HTR-8/SVneo (cell line): Measurements from ENCODE around the gene CLEC4F.
"Not testable (repeated sequence)": the region's sequence is repeated elsewhere in the genome, so short reads cannot be mapped to it uniquely, and the experiment has no call there.

ENCODE experiments used
- DNase-seq: peaks from one replicate; pipeline ENCODE4 v3.0.0; 2011; ENCODE audit warnings: low spot score, mixed read lengths; ENCODE audit not compliant: insufficient read length
- FAIRE-seq: peaks from 2 replicates; lab custom pipeline; 2011; peaks lifted over from hg19 to GRCh38; lab: Jason Lieb, UNC

The CLEC4F gene

DNA sequence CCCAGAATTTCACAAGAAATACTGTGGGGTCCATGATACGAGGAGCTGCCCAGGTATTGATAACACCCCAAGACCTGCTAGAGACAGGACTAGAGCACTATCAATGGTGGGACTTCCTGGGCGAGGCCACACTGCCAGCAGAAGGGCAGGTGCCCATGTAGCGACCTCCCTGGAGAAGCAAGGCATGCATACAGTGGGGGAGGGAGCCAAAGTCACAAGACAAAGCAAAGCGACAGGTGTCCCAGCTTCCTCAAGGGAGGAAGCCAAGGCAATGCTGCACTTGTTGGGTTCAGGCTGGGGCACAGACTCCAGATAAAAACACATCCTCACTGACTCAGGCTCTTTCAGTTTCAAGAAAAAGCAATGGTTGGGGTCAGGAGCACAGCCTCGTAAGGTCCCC lies 7.7 kb upstream of the CLEC4F start:
- no peak for DNase-seq
- no peak for FAIRE-seq

DNA sequence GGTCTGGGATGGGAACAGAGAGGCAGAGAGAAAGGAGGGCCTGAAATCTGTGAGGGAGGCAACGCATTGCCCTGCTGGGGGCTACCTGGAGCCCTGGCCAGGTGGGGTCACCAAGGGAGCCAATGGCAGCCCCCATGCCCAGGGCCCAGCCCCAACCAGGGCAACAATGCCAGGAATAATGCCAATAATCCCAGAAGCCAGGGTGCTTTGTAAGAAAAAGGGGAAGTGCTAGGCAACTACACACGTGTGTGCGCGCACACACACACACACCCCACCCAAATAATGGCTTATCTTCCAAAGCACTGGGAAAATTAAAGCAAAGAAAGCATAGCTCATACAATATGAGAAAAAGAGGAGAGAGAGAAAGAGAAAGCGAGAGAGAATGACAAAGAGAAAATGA lies 7.0 kb upstream of the CLEC4F start:
- FAIRE-seq (no peak), DNase-seq (no peak)

DNA sequence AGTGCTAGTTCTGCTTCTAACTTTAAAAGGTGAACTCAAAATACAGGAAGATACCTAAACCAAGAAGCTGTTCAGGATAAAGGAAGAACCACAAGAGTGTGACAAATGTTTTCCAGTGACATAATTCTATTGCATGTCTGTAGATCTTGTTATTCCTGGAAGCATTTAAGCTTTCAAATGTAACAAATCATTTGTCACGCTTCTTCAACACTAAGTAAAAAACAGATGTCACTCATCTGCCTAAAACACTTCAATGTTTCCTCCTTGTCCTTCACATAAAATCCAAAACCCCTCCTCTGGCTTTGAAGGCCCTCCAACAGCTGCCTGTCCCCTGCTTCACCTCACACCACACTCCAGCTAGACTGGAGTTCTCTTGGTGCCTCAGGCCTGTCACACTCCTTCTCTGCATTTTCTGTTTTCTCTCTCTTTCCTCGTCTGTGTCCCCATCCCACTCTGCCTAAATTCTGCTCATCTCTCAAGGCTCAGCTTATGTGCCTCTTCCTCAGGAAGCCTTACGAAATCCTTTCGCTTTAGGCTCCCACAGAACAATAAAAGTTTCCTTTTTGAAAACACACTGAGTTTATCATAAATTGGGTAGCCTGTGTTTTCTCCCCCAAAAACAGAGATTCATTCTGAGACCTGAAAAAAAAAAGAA lies 6.4 kb upstream of the CLEC4F start:
- DNase-seq = no peak

DNA sequence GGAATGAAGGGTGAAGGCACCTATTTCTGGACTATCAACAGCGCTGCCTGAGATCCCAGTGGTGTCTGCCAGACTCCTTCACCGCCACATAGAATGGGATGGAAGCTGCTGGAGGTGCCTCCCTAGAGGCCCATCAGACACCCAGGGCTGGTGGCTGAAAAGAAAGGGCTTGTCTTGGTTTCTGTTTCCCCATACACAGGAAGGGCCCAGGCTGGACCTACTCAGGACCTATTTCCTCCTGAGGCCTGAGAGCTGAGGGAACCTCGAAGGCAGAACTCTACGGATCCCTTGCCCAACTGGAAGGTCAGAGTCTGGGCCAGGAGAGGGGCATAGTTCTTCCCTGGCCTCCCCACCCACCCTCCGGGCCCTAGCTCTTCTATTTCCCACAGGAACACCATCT lies 2.9 kb upstream of the CLEC4F start:
- FAIRE-seq (no peak), DNase-seq (no peak)

More for the DNA sequence above, 6.4 kb upstream of the CLEC4F start:
- FAIRE-seq = no peak

DNA sequence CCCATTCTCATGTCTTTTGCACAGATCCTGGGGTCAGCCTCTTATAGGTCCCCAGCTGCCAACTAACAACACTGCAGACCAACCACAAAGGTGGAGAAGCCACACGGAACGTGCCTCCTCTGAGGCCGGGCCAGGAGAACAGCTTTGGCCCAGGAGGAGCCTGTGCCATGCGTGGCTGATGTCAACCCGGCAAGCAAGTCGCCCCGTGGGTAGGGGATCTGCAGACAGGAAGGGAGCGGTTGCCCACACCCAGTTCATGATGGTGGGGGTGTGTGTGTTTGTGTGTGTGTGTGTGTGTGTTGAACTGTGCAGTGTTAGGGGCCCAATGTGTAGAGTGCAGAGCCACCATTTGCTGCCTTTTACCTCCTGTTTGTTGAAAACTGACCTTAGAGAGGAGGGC lies 2.4 kb upstream of the CLEC4F start:
- no peak for FAIRE-seq
- no peak for DNase-seq

DNA sequence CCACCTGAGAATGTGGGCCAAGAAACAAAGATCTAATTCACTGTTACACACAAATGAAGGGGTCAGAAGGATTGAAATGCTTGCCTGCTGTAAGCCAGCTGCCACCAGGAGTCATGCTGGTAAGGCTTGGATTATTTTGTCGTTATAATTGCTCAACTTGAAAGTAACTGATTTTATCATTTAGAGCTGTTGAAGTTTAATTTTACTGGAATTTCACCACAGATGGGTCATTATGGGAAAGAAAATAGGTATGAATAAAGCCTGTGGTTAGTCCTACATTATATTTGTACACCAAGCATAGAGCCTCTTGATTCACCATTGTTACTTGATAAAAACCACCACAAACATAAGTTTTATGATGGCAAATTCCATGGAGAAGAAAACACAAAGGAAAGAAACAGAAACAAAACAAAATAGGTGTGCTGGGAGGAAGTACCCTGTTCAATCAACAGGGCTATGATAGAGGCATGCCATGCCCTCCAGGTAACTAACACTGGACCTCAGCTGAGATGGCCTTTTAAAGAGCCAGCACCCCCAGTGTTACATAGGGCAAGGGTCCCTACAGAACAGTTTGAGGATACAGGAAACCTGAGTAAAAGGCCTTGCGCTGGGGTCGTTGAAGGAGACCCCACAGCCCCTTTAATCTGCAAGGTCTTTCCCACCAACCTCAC lies 3.0 kb downstream of the CLEC4F start:
- DNase-seq = no peak
- no peak for FAIRE-seq

DNA sequence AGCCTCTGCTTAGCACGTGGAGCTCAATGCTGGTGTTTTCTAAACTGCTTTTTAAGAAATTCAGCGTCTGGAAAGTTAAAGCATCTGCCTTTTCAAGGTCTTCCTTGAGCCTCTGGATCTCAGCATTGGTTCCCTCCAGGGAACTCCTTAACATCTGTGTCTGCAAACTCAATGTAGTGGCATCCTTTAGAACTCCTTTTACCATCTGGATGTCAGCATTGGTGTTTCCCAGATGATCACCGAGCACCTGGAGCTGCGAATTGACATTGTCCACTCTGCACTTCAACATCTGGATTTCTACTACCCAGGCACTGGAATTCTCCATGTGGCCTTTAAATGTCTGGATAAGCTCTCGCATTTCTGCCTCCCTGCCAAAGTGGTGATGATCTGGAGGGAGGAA lies 3.7 kb downstream of the CLEC4F start:
- DNase-seq = no peak
- FAIRE-seq = no peak

DNA sequence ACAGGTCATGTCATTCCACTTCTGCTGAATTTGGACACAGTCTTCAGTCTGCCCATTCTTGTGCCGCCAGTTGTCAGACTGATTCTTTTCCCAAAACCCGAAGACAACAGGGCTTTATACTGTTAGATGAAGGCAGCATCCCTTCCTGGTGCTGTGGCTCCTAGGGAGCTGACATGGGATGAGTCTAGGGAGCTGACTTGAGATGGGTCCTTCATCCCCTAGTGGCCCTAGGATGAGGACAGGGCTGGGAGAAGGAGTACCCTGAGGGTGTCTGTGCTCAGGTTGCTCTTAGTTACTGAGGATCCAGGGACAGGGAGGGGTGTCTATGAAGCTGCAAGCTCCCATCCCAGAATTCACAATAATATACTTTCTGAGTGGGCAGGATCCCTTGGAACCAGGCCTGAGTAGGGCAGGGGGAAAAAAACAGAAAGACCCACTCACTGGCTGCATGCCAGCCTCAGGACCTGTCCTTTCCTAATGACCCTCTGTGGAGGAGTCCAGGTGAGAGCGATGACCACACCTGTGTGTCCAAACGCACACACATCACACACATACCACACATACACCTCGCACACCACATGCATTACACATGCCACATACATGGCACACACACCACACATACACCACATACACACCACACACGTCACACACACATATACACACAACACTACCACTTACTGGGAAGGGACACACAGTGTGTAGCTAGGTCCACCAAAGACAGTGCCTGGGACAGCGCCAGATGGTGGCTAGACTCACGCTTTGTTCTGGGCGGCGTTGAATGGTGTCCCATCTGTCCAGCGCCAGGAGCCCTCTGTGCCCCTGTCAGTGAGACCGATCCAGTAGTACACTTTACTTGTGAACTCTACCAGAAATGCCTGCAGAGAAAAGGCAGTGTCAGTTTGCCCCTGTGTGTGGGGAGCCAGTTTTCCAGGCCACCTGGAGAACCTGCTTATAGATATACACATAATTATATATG lies 11.1 kb downstream of the CLEC4F start:
- no peak for DNase-seq
- peak; percentile 86 for FAIRE-seq

DNA sequence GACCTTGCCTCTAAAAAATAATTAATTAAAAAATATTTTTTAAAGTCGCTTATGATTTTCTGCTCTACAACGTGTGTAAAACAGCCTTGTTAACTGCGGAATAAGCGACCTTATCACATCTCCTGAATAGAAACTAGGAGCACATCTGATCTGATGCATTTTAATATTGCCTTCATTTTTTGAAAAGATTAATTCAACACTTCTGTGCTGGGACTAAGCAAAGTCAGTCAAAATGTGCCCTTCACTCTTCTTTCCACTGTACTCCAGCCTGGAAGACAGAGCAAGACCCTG lies 12.6 kb downstream of the CLEC4F start:
- no peak for FAIRE-seq
- DNase-seq = no peak

DNA sequence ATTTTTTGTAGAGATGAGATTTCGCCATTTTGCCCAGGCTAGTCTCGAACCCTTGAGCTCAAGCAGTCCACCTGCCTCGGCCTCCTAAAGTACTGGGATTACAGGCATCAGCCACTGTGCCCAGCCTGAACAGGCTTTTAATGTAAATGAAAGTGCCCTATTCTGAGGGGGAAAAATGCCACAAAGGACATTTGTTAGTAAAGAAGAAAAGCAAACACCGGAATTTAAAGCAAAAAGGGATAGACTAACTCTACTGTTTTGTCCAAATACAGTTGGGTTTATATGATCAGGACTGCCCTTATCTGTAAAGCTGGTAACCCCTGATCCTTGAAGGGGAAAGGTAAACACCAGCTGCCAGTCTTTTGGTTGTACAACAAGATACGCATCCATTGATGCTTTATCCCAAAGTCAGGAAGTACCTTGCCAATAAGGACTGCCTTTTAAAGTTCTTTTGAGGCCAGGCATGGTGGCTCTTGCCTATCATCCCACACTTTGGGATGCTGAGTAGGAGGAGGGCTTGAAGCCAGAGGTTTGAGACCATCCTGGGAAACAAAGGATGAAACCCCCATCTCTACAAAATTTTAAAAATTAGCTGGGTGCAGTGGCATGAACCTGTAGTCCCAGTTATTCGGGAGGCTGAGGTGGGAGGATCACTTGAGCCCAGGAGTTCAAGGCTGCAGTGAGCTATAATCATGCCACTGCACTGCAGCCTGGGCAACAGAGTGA lies 13.1 kb downstream of the CLEC4F start:
- FAIRE-seq = no peak
- DNase-seq = no peak

DNA sequence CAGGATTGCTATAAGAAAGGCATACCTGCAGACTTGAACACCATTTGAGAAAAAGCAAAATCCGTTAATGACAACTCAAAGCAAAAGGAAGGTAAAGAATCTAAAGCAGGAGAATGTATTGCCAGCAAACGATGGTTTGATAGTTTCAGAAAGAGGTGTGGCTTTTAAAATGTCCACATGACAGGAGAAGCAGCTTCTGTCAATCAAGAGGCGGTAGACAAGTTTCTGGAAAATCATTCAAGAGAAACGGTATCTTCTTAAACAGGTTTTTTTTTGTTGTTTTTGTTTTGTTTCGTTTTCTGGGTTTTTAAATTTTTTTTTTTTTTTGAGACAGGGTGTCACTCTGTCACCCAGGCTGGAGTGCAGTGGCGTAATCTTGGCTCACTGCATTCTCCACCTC lies 13.8 kb downstream of the CLEC4F start:
- FAIRE-seq (no peak), DNase-seq (no peak)

DNA sequence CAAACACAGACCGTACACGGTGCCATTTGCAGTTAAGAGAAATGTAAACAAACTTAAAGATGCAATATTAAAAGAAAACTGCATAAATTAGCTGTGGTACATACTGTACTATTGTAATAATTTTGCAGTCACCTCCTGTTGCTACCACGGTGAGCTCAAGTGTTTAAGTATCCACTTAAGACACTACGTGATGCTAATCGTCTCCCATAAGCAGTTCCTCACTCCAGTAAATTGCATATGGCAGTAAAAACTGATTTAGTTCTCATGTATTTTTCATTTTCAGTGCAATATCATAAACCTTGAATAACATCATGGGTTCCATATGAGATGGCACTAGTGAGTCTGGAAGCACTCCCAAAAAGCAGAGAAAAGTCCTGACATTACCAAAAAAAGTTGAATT lies 14.4 kb downstream of the CLEC4F start:
- FAIRE-seq (no peak), DNase-seq (no peak)

DNA sequence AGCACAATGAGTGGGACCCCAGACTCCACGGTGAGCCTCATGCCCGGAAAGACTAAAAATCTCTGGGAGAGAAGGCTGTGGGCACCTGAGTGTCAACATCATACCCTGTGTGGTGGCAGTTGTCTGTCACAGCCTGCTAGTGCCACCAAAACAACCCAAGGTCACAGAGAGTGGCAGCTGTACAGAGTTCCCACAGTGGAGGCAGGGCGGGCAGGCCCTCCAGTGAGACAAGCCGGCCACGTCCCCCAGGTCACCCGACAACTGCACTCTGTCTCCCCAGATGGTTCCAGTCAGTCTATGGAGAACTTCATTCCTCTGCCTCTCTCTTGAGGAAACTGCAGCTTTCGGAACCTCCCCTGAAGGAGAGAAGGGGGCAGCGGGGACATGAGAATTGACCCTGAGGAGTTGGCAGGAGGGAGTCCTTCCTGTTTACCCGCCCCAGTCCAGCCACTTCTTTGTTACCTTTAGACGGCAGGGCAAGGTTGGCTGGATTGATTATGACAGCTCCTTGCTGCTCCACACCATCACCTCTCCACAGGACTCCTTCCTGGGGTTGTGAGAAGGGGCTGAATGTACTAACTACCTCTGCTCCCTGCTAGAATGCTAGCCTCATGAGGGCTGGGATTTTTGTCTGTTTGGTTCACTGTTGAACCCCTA lies 18.7 kb downstream of the CLEC4F start:
- DNase-seq = no peak
- no peak for FAIRE-seq

DNA sequence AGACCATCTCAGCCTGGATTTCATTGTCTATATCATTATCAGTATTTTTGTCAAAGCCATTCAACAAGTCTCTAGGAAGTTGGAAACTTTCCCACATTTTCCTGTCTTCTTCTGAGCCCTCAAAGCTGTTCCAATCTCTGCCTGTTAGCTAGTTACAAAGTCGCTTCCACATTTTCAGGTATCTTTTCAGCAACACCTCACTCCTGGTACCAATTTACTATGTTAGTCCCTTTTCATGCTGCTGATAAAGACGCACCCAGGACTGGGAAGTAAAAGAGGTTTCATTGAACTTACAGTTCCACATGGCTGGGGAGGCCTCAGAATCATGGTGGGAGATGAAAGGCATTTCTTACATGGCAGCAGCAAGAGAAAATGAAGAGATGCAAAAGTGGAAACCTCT lies 20.7 kb downstream of the CLEC4F start:
- FAIRE-seq = no peak

DNA sequence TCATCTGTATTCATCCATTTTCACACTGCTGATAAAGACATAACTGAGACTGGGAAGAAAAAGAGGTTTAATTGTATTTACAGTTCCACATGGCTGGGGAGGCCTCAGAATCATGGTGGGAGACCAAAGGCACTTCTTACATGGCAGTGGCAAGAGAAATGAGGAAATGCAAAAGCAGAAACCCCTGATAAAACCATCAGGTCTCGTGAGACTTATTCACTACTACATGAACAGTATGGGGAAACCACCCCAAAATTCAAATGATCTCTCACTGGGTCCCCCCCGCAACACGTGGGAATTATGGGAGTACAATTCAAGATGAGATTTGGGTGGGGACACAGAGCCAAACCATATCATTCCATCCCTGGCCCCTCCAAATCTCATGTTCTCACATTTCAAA lies 22.4 kb downstream of the CLEC4F start:
- not testable (repeated sequence) for FAIRE-seq, DNase-seq

More for the DNA sequence above, 20.7 kb downstream of the CLEC4F start:
- no peak for DNase-seq

DNA sequence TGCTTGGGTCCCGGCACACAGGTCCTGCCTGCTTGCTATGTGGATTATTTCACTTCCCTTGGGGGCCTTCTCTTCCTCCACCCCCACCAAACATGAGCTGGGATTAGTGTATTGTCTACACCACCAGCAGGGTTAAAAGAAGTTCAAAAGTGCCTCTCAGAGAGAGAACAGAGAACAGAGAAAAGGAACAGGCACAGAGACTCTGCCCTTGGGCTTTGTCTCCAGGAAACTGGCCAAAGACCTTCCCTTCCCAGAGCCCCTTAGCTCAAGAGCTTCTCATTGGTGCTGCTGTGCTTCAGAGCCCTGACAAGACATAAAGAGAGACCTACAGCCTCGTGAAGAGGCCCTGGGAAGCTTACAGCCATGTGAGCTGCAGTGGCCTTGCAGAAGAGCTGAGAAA lies 22.9 kb downstream of the CLEC4F start:
- DNase-seq = no peak
- no peak for FAIRE-seq

DNA sequence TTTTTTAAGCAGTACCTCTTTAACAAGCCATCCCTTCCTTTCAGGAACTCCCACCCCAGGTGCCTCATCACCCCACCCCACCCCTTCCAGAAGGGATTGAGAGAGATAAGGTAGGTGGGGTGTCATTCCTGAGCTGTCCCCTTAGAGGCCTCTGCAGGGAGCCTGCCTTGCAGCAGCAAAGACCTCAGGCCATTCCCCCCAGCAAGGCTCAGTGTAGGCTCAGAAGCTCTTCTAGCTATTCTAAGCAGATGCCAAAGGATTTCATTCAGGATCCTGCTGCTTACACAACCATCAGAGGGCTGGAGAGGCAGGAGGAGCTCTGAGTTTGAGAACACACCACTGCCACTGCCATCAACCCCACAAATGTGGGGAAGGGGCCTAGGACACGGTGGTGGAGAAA lies 24.1 kb downstream of the CLEC4F start:
- DNase-seq (no peak), FAIRE-seq (no peak)

DNA sequence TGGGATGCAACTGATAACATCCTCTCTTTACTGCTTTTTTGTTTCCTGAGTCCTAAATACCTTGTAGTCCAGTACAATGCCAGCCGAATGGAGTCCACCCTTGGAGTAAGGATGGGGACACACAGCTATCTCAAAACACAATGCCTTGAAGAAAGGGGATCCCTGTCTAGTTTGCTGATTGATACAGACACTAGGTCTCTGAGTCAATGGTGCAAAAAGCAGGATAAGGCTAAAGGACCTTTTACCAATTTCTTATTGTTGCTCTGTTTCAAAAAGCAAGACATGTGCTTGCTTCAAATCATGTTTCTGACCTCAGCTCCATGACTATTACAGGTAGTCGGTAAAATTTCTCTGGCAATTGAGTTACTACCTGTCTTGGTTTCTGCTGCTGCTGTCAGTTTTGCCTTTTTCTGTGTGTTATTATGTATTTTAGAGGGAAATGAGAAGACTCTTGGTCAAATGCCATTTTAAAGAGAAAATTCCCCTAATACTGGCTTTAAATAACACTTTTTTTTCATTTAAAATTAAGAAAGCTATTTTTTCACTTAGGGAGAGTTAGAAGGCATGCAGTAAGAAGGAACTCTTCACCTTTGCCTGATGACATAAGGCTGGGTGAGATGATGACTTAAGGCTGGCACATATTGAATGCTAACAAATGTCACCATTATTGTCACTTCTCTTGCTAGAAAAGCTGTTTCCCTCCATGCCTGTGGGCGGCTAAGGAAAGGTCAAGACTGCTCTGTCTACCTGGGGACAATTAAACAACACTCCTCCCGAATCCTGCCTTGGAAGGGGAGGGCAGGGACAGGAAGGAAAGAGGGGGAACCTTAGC lies 25.0 kb downstream of the CLEC4F start:
- DNase-seq (no peak), FAIRE-seq (no peak)

DNA sequence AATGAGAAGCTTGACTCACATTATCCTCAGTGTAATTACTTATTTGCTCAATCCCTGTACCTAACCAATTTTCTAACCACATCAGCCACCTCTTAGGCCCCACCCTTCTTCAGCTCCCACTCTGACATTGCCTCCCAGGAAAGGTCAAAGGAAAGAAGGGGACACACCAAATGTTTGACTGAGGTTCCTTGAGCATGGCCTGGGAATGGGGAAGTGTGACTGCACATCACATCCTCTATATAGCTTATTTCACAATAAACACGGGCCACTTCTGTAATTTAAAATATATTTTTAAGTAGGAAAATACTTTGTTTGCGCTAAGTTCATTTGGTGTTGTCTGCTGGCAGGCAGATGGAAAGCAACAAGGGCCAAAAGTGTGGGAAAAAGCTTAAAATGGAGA lies 26.9 kb downstream of the CLEC4F start:
- no peak for DNase-seq
- FAIRE-seq = no peak
